NCI-H748 (cell line): ENCODE results near the gene SMARCB1.
"Not testable (repeated sequence)": the region's sequence is repeated elsewhere in the genome, so short reads cannot be mapped to it uniquely, and the experiment has no call there.

Experiments used
- DNase-seq: peaks from one replicate; lab custom pipeline; 2025; ENCODE audit not compliant: unreplicated experiment; lab: John Stamatoyannopoulos, UW

SMARCB1 gene

GRCh38 chr22:23844739-23845202 lies 58.0 kb downstream of the SMARCB1 start:
- no peak for DNase-seq

GRCh38 chr22:23845265-23846080 lies 58.7 kb downstream of the SMARCB1 start:
- DNase-seq = no peak

GRCh38 chr22:23846081-23846469 lies 59.3 kb downstream of the SMARCB1 start:
- no peak for DNase-seq

- DNase-seq = no peak
These were observed 60.6 kb downstream of the SMARCB1 start for GRCh38 chr22:23847310-23847920.

GRCh38 chr22:23847991-23848864 lies 61.5 kb downstream of the SMARCB1 start:
- no peak for DNase-seq

- DNase-seq = peak; percentile 76
These were observed 62.5 kb downstream of the SMARCB1 start for GRCh38 chr22:23849009-23850006.

GRCh38 chr22:23850136-23850611 lies 63.4 kb downstream of the SMARCB1 start:
- DNase-seq = no peak

- peak; percentile 69 for DNase-seq
These were observed 70.2 kb downstream of the SMARCB1 start for GRCh38 chr22:23856721-23857605.

GRCh38 chr22:23857606-23858483 lies 71.1 kb downstream of the SMARCB1 start, which contains the start of gene SLC2A11:
SLC2A11 (plus strand) TSS chr22:23857875; CDS start chr22:23858000, 125 bp downstream.
- DNase-seq = peak; percentile 97

GRCh38 chr22:23858484-23858815 lies 71.7 kb downstream of the SMARCB1 start:
- DNase-seq = no peak

GRCh38 chr22:23859201-23859600 lies 72.4 kb downstream of the SMARCB1 start:
- no peak for DNase-seq

- not testable (repeated sequence) for DNase-seq
These were observed 73.4 kb downstream of the SMARCB1 start for GRCh38 chr22:23860187-23860586.

GRCh38 chr22:23862103-23862502 lies 75.3 kb downstream of the SMARCB1 start:
- DNase-seq = peak; percentile 68

GRCh38 chr22:23864499-23865154 lies 77.9 kb downstream of the SMARCB1 start:
- not testable (repeated sequence) for DNase-seq

- no peak for DNase-seq
These were observed 81.8 kb downstream of the SMARCB1 start for GRCh38 chr22:23868580-23868979.

- DNase-seq = no peak
These were observed 88.1 kb downstream of the SMARCB1 start for GRCh38 chr22:23874871-23875270.

GRCh38 chr22:23875801-23876200 lies 89.0 kb downstream of the SMARCB1 start:
- DNase-seq = no peak

- no peak for DNase-seq
These were observed 90.8 kb downstream of the SMARCB1 start for GRCh38 chr22:23877566-23877965.
